ENCODE measurements around the gene CD8B.
"Not testable (repeated sequence)": the region's sequence is repeated elsewhere in the genome, so short reads cannot be mapped to it uniquely, and the experiment has no call there.

Gene CD8B

DNA sequence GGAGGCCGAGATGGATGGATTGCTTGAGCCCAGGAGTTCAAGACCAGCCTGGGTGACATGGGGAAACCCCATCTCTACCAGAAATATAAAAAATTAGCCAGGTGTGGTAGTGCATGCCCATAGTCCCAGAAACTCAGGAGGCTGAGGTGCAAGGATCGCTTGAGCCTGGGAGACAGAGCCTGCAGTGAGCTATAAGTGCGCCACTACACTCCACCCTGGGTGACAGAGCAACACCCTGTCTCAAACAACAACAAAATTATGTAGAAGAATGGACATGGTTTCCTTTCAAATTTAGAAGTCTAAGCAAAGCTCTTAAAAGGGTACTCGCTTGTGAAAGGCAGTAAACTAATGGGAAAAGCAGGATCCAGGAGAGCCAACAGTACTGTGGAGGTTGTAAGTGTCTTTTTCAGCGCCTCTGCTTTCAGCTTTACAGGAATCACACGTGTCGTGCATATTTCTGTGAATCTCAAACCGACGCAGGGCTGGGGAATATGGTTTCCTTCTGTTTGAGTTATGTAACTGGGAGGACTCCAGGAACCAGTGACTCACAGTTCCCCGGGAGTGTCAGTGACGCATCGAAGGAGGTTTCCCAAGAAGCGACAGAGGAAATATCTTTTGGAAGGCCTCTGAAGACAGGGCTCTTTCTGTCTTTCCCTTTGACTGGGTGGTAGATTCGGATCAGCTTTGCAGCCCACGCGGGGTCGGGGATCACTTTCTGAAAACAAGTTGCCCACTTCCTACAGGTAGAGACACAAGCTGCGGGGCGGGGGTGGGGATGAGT is 24.6 kb downstream of the CD8B start:
- DNase-seq (ENCODE audit: low spot score) = not testable (repeated sequence)

DNA sequence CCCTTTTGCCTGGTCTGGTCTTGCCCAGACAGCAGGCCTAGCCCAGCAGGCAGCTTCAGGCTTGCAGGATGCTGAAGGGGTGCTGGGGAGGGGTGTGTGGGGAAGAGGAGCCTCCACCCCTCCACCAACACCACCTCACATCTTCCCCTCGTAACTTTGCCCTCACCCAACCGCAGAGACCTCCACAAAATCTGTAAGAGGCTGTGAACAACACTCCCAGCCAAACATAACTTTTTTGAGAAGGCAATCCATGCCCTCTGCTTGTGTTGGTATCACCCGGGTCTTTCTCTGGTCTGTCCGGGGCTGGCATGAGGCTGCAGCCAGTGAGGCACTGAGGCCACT is 26.2 kb downstream of the CD8B start:
- not testable (repeated sequence) for DNase-seq (ENCODE audit: low spot score)

DNA sequence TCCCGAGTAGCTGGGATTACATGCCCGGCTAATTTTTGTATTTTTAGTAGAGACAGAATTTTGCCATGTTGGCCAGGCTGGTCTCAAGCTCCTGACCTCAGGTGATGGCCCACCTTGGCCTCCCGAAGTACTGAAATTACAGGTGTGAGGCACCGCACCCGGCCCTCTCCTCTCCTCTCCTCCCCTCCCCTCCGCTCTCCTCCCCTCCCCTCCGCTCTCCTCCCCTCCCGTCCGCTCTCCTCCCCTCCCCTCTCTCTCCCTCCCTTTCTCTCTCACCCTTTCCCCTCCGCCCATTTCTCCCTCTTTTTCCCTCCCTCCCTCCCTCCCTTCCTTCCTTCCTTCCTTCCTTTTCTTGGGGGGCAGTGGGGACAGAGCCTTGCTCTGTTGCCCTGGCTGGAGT is 28.4 kb downstream of the CD8B start:
- no peak for DNase-seq (ENCODE audit: low spot score)

DNA sequence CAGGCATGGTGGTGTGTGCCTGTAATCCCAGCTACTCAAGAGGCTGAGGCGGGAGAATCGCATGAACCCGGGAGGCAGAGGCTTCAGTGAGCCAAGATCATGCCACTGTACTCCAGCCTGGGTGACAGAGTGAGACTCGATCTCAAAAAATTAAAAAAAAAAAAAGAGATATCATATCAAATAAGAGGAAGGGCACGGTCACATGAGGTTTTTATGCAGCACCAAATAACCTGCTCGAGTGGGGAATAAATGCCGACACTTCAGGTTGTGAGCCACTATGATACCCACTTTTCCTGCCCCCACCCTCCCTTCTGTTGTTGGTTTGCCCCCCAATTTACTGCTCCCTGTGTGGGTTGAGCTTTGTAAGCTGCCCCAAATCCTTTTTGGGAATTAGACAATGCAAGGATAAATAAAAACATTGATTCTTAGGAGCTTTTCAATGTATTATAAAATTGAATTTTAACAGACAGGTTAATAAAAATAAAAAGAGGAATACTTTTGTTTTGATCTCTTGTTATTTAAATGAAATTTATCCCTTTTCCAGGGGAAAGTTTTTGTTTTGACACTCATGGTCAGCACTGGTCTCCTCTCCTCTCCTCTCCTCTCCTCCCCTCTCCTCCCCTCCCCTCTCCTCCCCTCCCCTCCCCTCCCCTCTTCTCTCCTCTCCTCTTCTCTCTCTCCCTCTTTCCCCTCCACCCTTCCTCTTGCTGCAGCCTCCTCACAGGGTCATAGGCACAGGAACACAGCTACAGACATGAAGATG is 29.2 kb downstream of the CD8B start:
- DNase-seq (ENCODE audit: low spot score) = no peak

DNA sequence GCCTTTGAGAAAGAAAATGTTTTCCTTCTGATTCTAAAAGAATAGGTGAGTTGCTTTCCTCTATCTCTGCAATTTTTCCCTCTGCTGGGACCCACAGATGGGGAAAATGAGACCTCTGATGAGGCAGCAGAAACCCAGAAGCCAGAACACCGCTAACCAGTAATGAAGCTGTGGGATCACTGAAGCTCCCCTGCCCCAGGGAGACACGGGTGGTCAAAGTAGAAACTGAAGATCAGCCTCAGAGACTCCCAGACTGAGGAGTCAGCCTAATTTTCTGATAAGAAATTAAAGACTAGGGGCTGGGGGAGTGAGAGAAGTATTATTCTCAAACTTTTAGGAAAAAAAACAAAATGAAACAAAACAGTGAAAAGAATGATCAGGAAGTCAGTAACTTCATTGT is 30.1 kb downstream of the CD8B start:
- no peak for DNase-seq (ENCODE audit: low spot score)

DNA sequence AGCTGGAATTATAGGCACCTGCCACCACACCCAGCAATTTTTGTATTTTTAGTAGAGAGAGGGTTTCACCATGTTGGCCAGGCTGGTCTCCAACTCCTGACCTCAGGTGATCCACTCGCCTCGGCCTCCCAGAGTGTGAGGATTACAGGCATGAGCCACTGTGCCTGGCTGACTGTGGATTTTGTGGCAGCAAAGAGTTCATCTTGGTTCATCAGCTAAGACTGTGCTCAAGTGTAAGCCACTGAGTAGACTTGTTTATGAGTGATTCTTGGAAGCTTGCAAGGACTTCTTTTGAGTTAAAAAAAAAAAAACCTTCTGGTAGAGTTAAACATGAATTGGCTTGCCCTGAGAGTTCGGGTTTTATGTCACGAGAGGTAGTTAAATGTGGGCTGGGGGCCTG is 34.7 kb downstream of the CD8B start:
- no peak for DNase-seq (ENCODE audit: low spot score)

DNA sequence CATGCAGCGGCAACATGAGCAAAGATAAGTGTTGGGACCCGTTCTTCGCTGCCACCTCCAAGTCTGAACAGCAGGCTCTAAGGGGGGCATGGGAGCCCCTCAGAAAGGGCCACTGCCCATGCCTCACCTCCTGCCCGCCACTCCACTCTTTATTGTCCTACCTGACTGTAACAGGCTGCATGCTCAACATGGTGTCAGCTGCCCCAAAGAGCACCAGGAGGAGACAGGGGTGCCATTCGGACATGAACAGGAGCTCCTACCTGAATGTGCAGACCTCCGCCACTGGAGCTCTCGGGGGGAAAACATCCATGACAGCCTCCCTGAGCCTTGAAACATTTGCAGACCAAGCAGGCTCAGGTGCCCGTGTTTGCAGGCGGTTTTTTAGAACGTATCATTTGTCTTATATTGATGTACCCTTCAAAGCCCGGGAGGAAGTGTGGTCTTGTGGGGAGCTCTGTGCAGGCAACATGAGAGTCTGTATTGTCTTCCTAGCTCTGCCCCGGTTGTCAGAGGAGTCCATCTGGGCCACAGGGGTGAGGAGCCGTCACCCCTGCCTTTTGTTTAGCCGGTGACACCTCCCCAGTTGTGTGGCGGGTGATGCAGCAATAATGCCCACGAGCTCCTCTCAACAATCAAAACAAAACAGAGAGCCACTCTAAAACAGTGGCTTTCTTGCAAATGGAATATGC is 35.8 kb downstream of the CD8B start:
- DNase-seq (ENCODE audit: low spot score) = no peak

DNA sequence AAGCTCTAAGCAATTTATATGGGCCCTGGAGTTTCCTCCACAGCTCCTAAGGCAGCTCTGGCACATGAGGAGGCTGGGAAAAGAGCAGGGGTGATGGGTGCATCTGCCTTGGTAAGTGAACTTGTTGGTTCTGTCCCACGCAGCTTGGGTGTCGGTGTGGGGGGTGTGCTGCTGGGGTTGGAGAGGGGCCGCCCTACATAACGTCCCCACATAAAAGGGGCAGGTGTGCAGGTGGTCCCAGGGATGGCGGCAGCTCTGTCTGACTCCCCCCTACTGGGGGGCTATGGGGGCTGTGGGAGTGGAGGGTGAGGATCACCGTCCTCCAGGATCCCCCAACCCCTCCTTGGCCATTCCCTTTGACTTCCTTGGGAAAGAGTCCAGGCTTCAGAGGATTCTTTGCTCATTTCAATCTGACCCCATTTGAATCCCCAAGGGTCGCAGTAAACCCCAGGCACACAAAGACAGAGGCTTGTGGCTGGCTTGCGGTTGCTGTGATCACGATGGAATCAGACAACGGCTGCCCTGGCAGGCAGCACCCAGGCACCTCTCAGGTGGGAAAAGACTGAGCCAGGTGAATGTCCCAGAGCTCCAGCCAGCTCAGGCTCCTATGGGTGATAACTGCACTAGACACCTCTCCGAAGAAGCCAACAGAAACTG is 36.5 kb downstream of the CD8B start:
- no peak for DNase-seq (ENCODE audit: low spot score)

DNA sequence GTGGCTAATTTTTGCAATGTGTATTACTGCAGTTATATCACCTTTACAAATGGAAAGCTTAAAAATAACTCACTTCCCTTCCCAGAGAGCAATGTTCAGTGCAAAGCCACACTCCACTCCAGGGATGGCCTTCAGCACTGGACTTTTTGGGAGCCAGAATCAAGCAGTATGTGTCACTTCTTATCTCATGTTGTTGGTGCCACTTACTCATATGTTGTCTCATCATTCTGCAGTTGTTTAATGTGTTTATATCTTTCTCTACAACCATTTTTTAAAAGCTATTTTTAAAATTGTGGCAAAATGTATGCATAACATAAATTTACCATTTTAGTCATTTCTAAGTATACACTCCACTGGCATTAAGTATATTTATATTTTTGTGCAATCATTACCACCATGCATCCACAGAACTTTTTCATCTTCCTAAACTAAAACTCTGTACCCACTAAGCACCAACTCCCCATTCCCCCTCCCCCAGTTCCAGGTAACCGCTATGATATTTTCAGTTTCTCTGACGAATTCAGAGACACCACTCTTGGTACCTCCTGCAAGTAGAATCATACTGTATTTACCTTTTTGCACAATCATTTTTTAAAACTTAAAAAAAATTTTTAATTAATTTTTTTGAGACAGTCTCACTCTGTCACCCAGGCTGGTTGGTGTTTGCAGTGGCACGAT is 38.9 kb downstream of the CD8B start:
- no peak for DNase-seq (ENCODE audit: low spot score)

DNA sequence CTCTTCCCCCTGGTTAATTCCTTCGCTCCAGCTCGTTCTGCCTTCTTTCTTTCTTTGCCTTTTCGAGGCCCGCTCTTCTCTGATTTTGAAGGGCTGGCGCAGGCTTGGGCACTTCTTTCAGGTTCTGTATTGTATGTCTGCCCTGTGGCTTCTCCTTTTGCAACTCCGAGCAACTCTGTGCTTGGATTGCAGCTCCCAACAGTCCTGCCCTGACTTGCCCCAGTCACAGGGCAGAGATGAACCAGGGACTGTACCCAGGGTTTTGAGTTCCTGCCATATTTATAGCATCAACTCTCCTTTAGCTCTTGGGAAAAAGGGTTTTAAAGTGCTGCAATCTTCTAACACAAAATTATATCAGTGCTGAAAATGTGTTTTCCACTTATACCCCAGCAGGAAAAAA is 39.8 kb downstream of the CD8B start:
- no peak for DNase-seq (ENCODE audit: low spot score)

DNA sequence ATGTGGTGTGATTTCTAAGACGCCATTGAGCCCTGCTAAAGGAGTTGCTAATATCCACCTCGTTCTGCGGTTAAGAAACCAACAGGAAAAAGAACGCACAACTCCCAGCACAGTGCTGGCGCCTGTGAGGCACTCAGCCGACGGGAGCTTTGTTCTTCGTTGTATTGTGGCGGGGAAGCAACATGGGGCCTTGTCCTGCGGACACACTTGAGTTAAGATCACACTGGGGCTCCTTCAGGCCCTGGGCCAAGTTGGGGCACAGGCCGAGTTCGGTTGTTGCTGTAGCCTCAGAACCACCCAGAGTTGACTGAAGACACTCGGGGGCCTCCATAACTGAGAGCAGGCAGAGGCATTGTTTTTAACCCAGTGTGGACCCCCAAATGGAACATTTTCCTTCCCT is 40.4 kb downstream of the CD8B start:
- DNase-seq (ENCODE audit: low spot score) = no peak

DNA sequence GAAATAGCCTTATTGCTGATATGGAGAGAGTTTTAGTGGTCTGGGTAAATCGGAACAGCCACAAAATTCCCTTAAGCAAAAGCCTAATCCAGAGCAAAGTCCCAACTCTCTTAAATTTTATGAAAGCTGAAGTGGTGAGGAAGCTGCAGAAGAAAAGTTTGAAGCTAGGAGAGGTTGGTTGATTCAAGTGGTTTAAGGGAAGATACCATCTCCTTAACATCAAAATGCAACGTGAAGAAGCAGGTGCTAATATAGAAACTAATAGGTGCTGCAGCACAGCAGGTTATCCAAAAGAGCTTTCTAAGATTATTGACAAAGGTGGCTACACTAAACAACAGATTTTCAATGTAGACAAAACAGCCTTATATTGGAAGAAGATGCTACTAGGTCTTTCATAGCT is 42.7 kb downstream of the CD8B start:
- DNase-seq (ENCODE audit: low spot score) = no peak

DNA sequence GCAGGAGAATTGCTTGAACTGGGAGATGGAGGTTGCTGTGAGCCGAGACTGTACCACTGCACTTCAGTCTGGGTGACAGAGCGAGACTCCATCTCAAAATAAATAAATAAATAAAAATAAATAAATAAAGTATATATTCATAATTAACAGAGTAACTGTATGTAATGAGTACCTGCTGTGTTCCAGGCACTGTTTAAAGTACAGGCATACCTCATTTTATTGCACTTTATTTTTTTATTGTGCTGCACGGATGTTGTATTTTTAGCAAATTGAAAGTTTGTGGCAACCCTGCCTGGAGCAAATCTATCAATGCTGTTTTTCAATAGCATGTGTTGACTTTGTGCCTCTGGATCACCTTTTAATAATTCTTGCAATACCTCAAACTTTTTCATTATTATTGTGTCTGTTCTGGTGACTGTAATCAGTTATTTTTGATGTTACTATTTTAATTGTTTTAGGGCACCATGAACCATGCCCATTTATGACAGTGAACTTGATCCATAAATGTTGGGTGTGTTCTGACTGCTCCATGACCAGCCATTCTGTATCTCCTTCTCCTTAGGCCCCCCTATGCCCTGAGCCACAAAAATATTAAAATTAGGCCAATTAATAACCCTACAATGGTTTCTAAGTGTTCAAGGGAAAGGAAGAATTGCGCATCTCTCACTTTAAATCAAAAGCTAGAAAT is 43.4 kb downstream of the CD8B start:
- DNase-seq (ENCODE audit: low spot score) = no peak

DNA sequence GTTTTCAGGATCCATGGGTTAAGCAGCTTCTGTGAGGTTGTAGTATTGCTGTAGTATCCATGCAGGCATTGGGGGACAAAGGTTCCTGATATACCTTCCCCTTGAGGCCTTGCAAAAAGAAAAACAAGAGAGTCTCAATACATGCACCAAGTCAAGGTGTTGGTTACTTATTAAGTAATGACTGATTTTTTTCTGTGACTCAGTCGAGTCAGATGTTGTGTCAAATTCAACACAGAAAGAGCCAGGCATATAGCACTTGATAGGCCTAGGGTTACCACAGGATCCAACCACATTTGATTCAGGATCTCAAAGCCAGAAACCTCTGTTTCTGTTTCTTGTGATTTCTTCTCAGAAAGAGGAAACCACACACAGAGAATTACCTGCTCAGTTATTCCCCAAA is 46.1 kb downstream of the CD8B start:
- no peak for DNase-seq (ENCODE audit: low spot score)

DNA sequence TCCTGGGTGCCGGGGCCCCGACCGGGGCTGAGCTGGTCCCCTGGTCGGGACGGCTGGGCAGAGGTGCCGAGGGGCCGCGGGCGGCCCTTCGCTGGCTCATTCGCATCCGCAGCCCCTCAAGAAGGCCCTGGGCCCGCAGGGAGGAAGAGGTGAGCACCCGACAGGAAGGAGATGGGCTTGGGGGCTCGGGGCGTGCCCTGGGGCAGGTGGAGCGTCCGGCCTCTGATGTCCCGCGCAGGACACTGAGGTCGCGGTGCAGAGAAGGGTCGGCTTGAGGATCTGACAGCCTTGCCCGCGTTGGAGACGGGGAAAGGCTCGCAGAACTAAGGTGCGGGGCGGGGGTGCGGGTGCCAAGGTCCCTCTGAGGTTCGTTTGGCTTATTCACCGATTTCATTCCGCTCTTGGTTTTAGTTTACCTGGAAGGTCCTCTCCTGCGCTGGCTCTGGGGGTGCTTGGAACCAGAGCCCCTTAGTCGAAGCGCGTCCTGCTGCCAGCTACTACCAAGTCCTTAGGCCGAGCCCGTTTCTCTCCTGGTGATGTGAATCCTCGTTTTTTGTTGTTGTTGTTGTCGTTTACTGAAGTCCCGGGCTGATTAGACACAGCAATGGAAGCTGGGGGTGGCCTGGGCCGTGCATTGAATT is 52.1 kb downstream of the CD8B start:
- DNase-seq (ENCODE audit: low spot score) = no peak

DNA sequence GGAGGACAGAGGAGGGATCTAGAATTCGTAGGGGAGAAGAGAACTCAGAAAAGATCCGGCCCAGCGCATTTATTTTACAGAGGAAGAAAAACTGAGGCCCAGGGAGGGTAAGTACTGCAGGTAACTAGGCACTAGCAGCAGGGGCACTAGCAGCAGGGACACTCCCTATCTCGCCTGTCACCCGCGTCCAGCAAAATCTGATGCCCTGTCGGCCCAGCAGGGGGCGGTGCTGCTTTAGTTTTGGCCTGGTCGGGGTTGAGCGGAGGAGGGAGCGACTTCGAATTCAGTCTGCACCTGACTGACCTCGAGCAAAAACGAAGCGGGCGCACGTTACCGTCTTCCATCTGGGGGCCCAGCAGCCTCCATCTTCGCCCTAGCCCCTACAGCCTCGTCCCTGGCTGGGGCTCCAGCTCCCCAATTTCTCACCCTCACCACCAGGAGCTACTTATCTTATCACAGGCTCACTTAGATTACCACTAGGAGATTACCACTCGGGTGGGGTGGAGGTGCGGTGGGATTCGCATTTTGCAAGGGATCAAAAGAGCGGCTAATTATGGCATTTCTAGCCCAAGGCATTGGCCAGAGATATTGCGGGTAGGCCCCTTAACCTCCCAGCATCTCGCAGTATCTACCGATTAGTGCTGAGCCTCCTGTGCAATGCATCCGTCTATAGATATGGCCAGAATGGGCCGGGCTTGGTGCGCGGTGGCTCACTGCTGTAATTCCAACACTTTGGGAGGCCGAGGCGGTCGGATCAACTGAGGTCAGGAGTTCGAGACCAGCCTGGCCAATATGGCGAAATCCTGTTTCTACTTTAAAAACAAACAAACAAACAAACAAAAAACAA is 53.1 kb downstream of the CD8B start:
- peak; percentile 90 for DNase-seq (ENCODE audit: low spot score)

DNA sequence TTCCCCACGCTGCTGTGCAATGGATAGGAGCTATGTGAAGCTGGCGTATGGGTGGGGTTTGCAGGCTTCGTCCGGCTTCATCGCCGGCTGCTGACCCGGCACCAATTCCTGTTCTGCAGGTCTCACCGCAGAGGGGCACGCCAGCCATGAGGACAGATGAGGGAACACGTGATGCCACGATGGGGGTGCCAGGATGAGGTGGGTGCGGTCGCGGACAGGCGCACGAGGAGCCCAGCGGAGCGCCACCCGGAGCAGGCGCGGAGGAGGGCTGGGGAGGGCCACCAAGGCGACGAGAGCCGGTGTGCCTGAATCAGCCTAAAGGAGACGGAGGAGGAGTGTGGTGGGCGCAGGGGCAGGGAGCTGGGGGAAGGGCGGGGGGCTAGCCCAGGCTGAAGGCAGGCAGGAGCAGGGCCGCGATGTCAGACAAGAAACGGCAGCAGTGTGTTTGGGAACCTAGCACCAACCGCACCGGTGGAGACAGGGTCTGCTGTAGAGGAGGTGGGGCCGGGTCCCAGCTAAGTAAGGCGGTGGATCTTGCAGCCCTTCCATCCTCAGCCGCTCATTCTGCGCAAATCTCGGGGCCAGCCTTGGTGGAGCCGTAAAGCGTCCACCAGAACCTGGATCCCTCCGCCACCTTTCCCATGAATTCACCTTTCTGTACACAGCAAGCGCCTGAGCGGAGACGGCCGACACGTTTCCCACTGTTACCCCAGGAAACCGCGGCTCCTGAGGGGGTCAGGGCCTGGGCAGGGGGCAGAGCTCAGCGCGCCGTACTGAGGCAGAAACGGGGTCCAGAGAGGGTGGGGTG is 54.0 kb downstream of the CD8B start:
- DNase-seq (ENCODE audit: low spot score) = peak; percentile 82

DNA sequence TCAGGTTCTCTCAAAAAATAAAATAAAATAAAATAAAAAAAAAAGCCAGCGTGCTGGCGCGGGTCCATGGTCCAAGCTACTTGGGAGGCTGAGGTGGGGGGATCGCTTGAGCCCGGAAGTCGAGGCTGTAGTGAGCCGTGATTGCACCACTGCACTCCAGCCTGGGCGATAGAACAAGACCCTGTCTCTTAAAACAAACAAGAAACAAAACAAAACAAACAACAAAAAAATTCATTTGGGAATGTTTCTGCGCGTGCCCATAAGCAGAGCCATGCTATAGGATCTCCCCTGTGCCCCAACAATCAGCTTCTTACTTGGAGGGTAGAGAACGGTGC is 54.6 kb downstream of the CD8B start:
- no peak for DNase-seq (ENCODE audit: low spot score)

Measured in SK-N-DZ (cell line).